DOHH2 (cell line): ENCODE measurements around the gene DSTN.

Source experiments
- H3F3A ChIP-seq: fragments of 200-600 bp; sonication (generic), shearing (Covaris generic); 2 replicates; pipeline ENCODE4 v1.6.0; 2016; ENCODE audit warnings: antibody characterized with exemption, mild to moderate bottlenecking; ENCODE audit not compliant: control insufficient read depth, insufficient read depth
- H3K27ac ChIP-seq: fragments of 200-600 bp; sonication (generic); 2 replicates; pipeline ENCODE4 v1.5.1; 2014; ENCODE audit warnings: low read depth, mild to moderate bottlenecking, low read length, moderate library complexity
- H3K27me3 ChIP-seq: fragments of 200-600 bp; sonication (generic); 2 replicates; pipeline ENCODE4 v1.6.1; 2014; ENCODE audit warnings: mild to moderate bottlenecking, low read length, mixed read lengths; ENCODE audit not compliant: control insufficient read depth
- H3K36me3 ChIP-seq: fragments of 200-600 bp; sonication (generic); 2 replicates; pipeline ENCODE4 v1.6.1; 2014; ENCODE audit warnings: mild to moderate bottlenecking, low read length, moderate library complexity, mixed read lengths; ENCODE audit not compliant: control insufficient read depth
- H3K4me1 ChIP-seq: fragments of 200-600 bp; sonication (generic); 2 replicates; pipeline ENCODE4 v1.6.1; 2014; ENCODE audit warnings: mild to moderate bottlenecking, low read length, mixed read lengths; ENCODE audit not compliant: control insufficient read depth
- H3K4me2 ChIP-seq: fragments of 200-600 bp; sonication (generic); 2 replicates; pipeline ENCODE4 v1.6.0; 2014; ENCODE audit warnings: mild to moderate bottlenecking, low read length, moderate library complexity
- H3K4me3 ChIP-seq: fragments of 200-600 bp; sonication (generic); 2 replicates; pipeline ENCODE4 v1.5.1; 2014; ENCODE audit warnings: mild to moderate bottlenecking, low read length, mixed read lengths
- H3K79me2 ChIP-seq: fragments of 200-600 bp; sonication (generic); 2 replicates; pipeline ENCODE4 v1.6.1; 2014; ENCODE audit warnings: mild to moderate bottlenecking, low read length, mixed read lengths; ENCODE audit not compliant: control insufficient read depth
- H3K9me2 ChIP-seq: fragments of 200-600 bp; sonication (generic); replicated peaks from 2 replicates; pipeline ENCODE4 v1.6.1; 2014; ENCODE audit warnings: mild to moderate bottlenecking, low read length, mixed read lengths; ENCODE audit not compliant: control insufficient read depth
- H3K9me3 ChIP-seq: fragments of 200-600 bp; sonication (generic); 2 replicates; pipeline ENCODE4 v1.6.1; 2014; ENCODE audit warnings: antibody characterized with exemption, low read length, mixed read lengths; ENCODE audit not compliant: control insufficient read depth, insufficient read depth
- H4K20me1 ChIP-seq: fragments of 200-600 bp; sonication (generic); 2 replicates; pipeline ENCODE4 v1.6.0; 2014; ENCODE audit warnings: low read depth, mild to moderate bottlenecking, antibody characterized with exemption, low read length, moderate library complexity; ENCODE audit not compliant: control insufficient read depth, insufficient read depth
- CTCF ChIP-seq: fragments of 200-600 bp; sonication (generic); IDR thresholded peaks from one replicate; pipeline ENCODE4 v1.5.1; 2014; ENCODE audit warnings: antibody characterized with exemption, mild to moderate bottlenecking, low read depth, low read length; ENCODE audit not compliant: poor library complexity, severe bottlenecking
- EZH2phosphoT487 ChIP-seq: fragments of 200-600 bp; sonication (generic); IDR thresholded peaks from 2 replicates; pipeline ENCODE4 v1.6.1; 2017; ENCODE audit warnings: borderline replicate concordance, mild to moderate bottlenecking, antibody characterized with exemption, low read length, moderate library complexity, mixed read lengths

The DSTN gene

GRCh38 chr20:17587148-17587547 is 17.3 kb downstream of the DSTN start:
- H3K4me1 ChIP-seq: peaks cover 7% of the 10 kb centered on the region
- H3K9me3 ChIP-seq: no peaks in the 10 kb centered on the region
- H4K20me1 ChIP-seq: no peaks in the 10 kb centered on the region
- H3K4me3 ChIP-seq: no peak overlapping the region
- no peaks in the 10 kb centered on the region for H3K9me2 ChIP-seq
- no peaks in the 10 kb centered on the region for H3K27me3 ChIP-seq
- H3K27ac ChIP-seq: no peak overlapping the region
- H3F3A ChIP-seq: no peaks in the 10 kb centered on the region
- H3K36me3 ChIP-seq: no peaks in the 10 kb centered on the region
- H3K79me2 ChIP-seq: peaks cover 4% of the 10 kb centered on the region; the same call in 1 of the 2 replicates
- TF ChIP-seq EZH2phosphoT487: no peak
- TF ChIP-seq CTCF: no peak
- H3K4me2 ChIP-seq: no peak overlapping the region

GRCh38 chr20:17587824-17588223 is 17.9 kb downstream of the DSTN start:
- Histone ChIP-seq H3K4me1 (peaks cover 7% of the 10 kb centered on the region), H3K9me2 (no peaks in the 10 kb centered on the region), H3K4me3 (no peak overlapping the region), H4K20me1 (no peaks in the 10 kb centered on the region), H3K36me3 (no peaks in the 10 kb centered on the region), H3K9me3 (no peaks in the 10 kb centered on the region), H3K27ac (no peak overlapping the region), H3K79me2 (peaks cover 4% of the 10 kb centered on the region; the same call in 1 of the 2 replicates), H3K27me3 (no peaks in the 10 kb centered on the region), H3K4me2 (no peak overlapping the region), H3F3A (no peaks in the 10 kb centered on the region)
- TF ChIP-seq CTCF (no peak), EZH2phosphoT487 (no peak)

GRCh38 chr20:17589161-17589834 is 19.4 kb downstream of the DSTN start:
- peaks cover 7% of the 10 kb centered on the region for H3K4me1 ChIP-seq
- no peaks in the 10 kb centered on the region for H3K9me3 ChIP-seq
- no peak overlapping the region for H3K27ac ChIP-seq
- no peaks in the 10 kb centered on the region for H3K9me2 ChIP-seq
- no peaks in the 10 kb centered on the region for H3F3A ChIP-seq
- H3K4me2 ChIP-seq: no peak overlapping the region
- H4K20me1 ChIP-seq: no peaks in the 10 kb centered on the region
- no peak overlapping the region for H3K4me3 ChIP-seq
- H3K27me3 ChIP-seq: no peaks in the 10 kb centered on the region
- H3K79me2 ChIP-seq: no peaks in the 10 kb centered on the region
- H3K36me3 ChIP-seq: no peaks in the 10 kb centered on the region
- no peak for TF ChIP-seq CTCF
- no peak for TF ChIP-seq EZH2phosphoT487
